A673 (cell line): ENCODE data around the gene WFDC5. TPM values are rescaled to one million over a fixed set of nuclear protein-coding genes. Genes with fewer than 3 reads are reported as not detected.

Experiments
- BruUV-seq: library from RNA; stranded (reverse); fragments of 400-500 nt; replicated peaks from 2 replicates; lab custom pipeline; 2021; lab: Mats Ljungman, UMichigan
- CTCF ChIA-PET: fragments of 300-600 bp; sonication (Branson Sonifier 250); formaldehyde crosslinking; loops from one replicate; lab custom pipeline; 2022; ENCODE audit warnings: antibody characterized with exemption; lab: Charles Lee
- POLR2A ChIA-PET: fragments of 300-600 bp; sonication (Branson Sonifier 250); formaldehyde crosslinking; loops from one replicate; lab custom pipeline; 2022; ENCODE audit warnings: antibody characterized with exemption; ENCODE audit not compliant: low non-redundant PET; lab: Charles Lee
- DNase-seq: peaks from one replicate; pipeline ENCODE4 v3.0.0-alpha.2; 2015; ENCODE audit warnings: low spot score
- H3K27ac ChIP-seq: fragments of 200-600 bp; sonication (generic); 2 replicates; pipeline ENCODE4 v1.5.1; 2016; ENCODE audit warnings: mixed run types, low read depth, mild to moderate bottlenecking, mixed read lengths, antibody characterized with exemption, low read length; ENCODE audit not compliant: poor library complexity, severe bottlenecking
- H3K27me3 ChIP-seq: fragments of 200-600 bp; sonication (generic); replicated peaks from 2 replicates; pipeline ENCODE4 v1.6.1; 2017; ENCODE audit warnings: mixed run types, low read depth, mild to moderate bottlenecking, mixed read lengths, antibody characterized with exemption, low read length; ENCODE audit not compliant: insufficient read depth, poor library complexity
- H3K36me3 ChIP-seq: fragments of 200-600 bp; sonication (generic); 2 replicates; pipeline ENCODE4 v1.6.1; 2016; ENCODE audit warnings: mixed run types, mild to moderate bottlenecking, mixed read lengths, antibody characterized with exemption, low read length; ENCODE audit not compliant: insufficient read depth, poor library complexity, severe bottlenecking
- H3K4me1 ChIP-seq: fragments of 200-600 bp; sonication (generic); 2 replicates; pipeline ENCODE4 v1.6.1; 2017; ENCODE audit warnings: mixed run types, mild to moderate bottlenecking, mixed read lengths, antibody characterized with exemption, low read length; ENCODE audit not compliant: insufficient read depth, poor library complexity, severe bottlenecking
- H3K4me3 ChIP-seq: fragments of 200-600 bp; sonication (generic); 2 replicates; pipeline ENCODE4 v1.5.1; 2016; ENCODE audit warnings: low read depth, mixed run types, mild to moderate bottlenecking, mixed read lengths, low read length; ENCODE audit not compliant: poor library complexity, severe bottlenecking
- H3K9me3 ChIP-seq: fragments of 200-600 bp; sonication (generic); 2 replicates; pipeline ENCODE4 v1.6.1; 2016; ENCODE audit warnings: mixed run types, low read depth, mild to moderate bottlenecking, mixed read lengths, antibody characterized with exemption, low read length; ENCODE audit not compliant: poor library complexity, severe bottlenecking
- EZH2 ChIP-seq: fragments of 200-600 bp; sonication (generic); IDR thresholded peaks from 2 replicates; pipeline ENCODE4 v1.6.1; 2017; ENCODE audit warnings: borderline replicate concordance, low read depth, mild to moderate bottlenecking, mixed read lengths, antibody characterized with exemption, low read length; ENCODE audit not compliant: poor library complexity, severe bottlenecking
- intact Hi-C: fragments of 100-400 bp; cut with micrococcal nuclease; formaldehyde crosslinking; loops from one replicate; pipeline ENCODE4 v1.10.0; 2022; ENCODE audit not compliant: unreplicated experiment
- total RNA-seq: library from RNA; stranded (reverse); gene quantifications from 2 replicates; pipeline ENCODE4 v1.2.3, GENCODE V29; 2021
- TF ChIP-seq, protein P1 (sequence below): fragments of 300-800, 200-600 bp; sonication (generic); conservative IDR thresholded peaks from 2 replicates; pipeline ENCODE4 v1.5.1; 2017; ENCODE audit warnings: low read depth, mild to moderate bottlenecking, antibody characterized with exemption, low read length, moderate library complexity, mixed read lengths

WFDC5 gene
- total RNA-seq, 1 experiment from 2014 or later: not detected

DNA sequence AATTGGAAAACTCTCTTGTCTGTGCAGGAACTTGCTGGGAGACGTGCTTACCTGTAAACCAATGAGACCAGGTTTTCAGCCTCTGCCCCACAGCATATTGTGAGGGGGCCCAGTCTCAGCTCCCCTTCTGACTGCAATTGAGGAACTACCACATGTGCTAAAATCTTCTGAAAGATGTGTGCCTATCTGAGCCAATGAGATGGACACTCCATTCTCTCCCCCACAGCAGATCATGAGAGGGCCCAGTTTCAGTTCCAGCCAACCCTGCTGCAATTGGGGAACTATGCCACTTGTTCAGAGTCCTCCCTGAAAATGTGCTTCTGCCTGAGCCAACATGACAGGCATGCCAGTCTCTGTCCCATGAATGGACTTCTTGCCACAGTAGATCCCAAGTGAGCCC lies 38.8 kb upstream of the WFDC5 start:
- POLR2A ChIA-PET: no interaction called here
- intact Hi-C loops: no loop called here
- no peak overlapping the region for H3K27ac ChIP-seq
- H3K9me3 ChIP-seq: peaks cover under 1% of the 10 kb centered on the region
- peaks cover 7% of the 10 kb centered on the region for H3K4me1 ChIP-seq
- TF ChIP-seq, protein P1, sequence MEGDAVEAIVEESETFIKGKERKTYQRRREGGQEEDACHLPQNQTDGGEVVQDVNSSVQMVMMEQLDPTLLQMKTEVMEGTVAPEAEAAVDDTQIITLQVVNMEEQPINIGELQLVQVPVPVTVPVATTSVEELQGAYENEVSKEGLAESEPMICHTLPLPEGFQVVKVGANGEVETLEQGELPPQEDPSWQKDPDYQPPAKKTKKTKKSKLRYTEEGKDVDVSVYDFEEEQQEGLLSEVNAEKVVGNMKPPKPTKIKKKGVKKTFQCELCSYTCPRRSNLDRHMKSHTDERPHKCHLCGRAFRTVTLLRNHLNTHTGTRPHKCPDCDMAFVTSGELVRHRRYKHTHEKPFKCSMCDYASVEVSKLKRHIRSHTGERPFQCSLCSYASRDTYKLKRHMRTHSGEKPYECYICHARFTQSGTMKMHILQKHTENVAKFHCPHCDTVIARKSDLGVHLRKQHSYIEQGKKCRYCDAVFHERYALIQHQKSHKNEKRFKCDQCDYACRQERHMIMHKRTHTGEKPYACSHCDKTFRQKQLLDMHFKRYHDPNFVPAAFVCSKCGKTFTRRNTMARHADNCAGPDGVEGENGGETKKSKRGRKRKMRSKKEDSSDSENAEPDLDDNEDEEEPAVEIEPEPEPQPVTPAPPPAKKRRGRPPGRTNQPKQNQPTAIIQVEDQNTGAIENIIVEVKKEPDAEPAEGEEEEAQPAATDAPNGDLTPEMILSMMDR: no peak
- TF ChIP-seq EZH2: no peak
- no TSS peak for BruUV-seq
- H3K4me3 ChIP-seq: no peak overlapping the region
- DNase-seq: no peak
- H3K27me3 ChIP-seq: no peaks in the 10 kb centered on the region
- CTCF ChIA-PET: no interaction called here
- no peaks in the 10 kb centered on the region for H3K36me3 ChIP-seq

DNA sequence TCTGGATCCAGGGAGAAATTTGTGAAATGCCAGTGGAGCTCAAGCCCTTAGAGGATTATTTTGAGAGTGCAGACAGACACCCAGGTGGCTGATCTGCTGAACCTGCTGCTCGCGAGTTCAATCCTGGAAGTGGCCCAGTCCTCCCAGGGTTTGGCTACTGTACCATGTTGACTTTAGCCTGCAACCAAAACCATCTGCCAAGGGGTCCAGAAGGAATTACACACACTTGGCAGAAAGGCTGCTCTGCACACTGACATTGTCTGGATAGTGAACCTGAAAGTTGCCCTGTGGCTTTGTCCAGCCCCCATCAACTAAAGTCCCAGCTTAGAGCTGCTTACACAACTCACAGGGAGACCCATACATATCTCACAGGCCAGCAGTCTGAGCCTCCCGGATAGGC lies 38.2 kb upstream of the WFDC5 start:
- no TSS peak for BruUV-seq
- Histone ChIP-seq H3K9me3 (no peaks in the 10 kb centered on the region), H3K27ac (no peak overlapping the region), H3K4me3 (no peak overlapping the region), H3K36me3 (no peaks in the 10 kb centered on the region), H3K27me3 (no peaks in the 10 kb centered on the region), H3K4me1 (peaks cover 7% of the 10 kb centered on the region)
- no peak for TF ChIP-seq EZH2
- TF ChIP-seq, protein P1: no peak
- ChIA-PET CTCF (no interaction called here), POLR2A (no interaction called here)
- DNase-seq: no peak
- intact Hi-C loops: no loop called here

DNA sequence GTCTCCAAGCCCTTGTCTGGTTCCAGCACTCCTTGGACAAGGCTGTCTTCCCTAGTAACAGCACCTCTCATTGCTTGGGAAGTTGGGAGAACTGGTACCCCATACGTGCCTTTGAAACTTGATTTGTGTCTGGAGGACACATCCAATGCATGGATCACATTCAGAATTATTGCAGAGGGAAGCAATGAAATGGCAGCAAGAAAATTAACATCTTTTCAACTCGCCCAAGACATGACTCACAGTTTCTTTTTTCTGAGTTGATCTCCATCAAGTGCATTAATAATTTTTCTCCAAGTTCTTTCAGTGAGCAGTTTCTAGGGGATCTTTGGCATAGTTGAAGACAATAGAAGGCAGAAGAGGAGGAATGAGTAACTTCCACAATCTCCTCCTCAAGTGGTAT lies 37.4 kb upstream of the WFDC5 start:
- no peaks in the 10 kb centered on the region for H3K27me3 ChIP-seq

More for the DNA sequence above, 37.4 kb upstream of the WFDC5 start:
- Histone ChIP-seq H3K4me1 (peaks cover 1% of the 10 kb centered on the region), H3K27ac (no peak overlapping the region), H3K4me3 (no peak overlapping the region), H3K36me3 (no peaks in the 10 kb centered on the region), H3K9me3 (no peaks in the 10 kb centered on the region)
- TF ChIP-seq, protein P1: no peak
- TF ChIP-seq EZH2: no peak
- no TSS peak for BruUV-seq
- no peak for DNase-seq
- intact Hi-C loops: no loop called here
- CTCF ChIA-PET: no interaction called here
- POLR2A ChIA-PET: no interaction called here
